A673 (cell line): ENCODE results near the gene PYGO2.
"Not testable (repeated sequence)": the region's sequence is repeated elsewhere in the genome, so short reads cannot be mapped to it uniquely, and the experiment has no call there.

Experiments used
- EZH2 ChIP-seq: fragments of 200-600 bp; sonication (generic); IDR thresholded peaks from 2 replicates; pipeline ENCODE4 v1.6.1; 2017; ENCODE audit warnings: borderline replicate concordance, low read depth, mild to moderate bottlenecking, mixed read lengths, antibody characterized with exemption, low read length; ENCODE audit not compliant: poor library complexity, severe bottlenecking
- TF ChIP-seq, protein P1 (sequence below): fragments of 300-800, 200-600 bp; sonication (generic); conservative IDR thresholded peaks from 2 replicates; pipeline ENCODE4 v1.5.1; 2017; ENCODE audit warnings: low read depth, mild to moderate bottlenecking, antibody characterized with exemption, low read length, moderate library complexity, mixed read lengths

DNA sequence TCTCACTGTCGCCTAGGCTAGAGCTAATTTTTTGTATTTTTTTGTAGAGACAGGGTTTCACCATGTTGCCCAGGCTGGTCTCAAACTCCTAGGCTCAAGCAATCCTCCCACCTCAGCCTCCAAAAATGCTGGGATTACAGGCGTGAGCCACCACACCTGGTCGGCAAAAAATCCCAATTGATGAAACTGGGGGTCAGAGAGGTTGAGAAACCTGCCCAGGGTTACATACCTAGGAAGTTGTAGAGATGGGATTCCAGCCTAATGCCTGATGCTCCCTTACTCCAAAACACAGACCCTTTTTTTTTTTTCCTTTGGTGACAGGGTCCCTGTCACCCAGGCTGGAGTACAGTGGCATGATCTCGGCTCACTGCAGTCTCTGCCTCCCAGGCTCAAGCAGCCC lies 25.2 kb upstream of the PYGO2 start:
- TF ChIP-seq, protein P1, sequence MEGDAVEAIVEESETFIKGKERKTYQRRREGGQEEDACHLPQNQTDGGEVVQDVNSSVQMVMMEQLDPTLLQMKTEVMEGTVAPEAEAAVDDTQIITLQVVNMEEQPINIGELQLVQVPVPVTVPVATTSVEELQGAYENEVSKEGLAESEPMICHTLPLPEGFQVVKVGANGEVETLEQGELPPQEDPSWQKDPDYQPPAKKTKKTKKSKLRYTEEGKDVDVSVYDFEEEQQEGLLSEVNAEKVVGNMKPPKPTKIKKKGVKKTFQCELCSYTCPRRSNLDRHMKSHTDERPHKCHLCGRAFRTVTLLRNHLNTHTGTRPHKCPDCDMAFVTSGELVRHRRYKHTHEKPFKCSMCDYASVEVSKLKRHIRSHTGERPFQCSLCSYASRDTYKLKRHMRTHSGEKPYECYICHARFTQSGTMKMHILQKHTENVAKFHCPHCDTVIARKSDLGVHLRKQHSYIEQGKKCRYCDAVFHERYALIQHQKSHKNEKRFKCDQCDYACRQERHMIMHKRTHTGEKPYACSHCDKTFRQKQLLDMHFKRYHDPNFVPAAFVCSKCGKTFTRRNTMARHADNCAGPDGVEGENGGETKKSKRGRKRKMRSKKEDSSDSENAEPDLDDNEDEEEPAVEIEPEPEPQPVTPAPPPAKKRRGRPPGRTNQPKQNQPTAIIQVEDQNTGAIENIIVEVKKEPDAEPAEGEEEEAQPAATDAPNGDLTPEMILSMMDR, result not testable (repeated sequence)
- TF ChIP-seq EZH2, result not testable (repeated sequence)
